ENCODE results near the gene DESI2. TPM values are rescaled to one million over a fixed set of nuclear protein-coding genes. Genes with fewer than 3 reads are reported as not detected.

DESI2 gene
- total RNA-seq, 4 donors from 2014 or later = 49.5 to 71.2 (median 57.5) TPM

GRCh38 chr1:244751271-244751895 is 98.5 kb downstream of the DESI2 start:
- H3K27me3 ChIP-seq = no peaks in the 10 kb centered on the region
- H3K9me3 ChIP-seq = no peaks in the 10 kb centered on the region
- DNase-seq = no peak
- WGBS, 2 donors = 92 to 94% methylated on average over 13 of the region's 13 CpGs
- H3K36me3 ChIP-seq = no peaks in the 10 kb centered on the region
- no peaks in the 10 kb centered on the region for H3K4me1 ChIP-seq
- intact Hi-C loops (cut with DNase I) = no loop called here
- TF ChIP-seq CTCF (IDR thresholded peaks at IDR 0.05) = no peak
- no peak for TF ChIP-seq POLR2A (IDR thresholded peaks at IDR 0.05)
- H3K27ac ChIP-seq = no peak overlapping the region
- no peak overlapping the region for H3K4me3 ChIP-seq (replicated peaks in 1 of 3)

- 95% methylated on average over 7 of the region's 7 CpGs for WGBS, 2 donors
- no peak for DNase-seq
- Histone ChIP-seq H3K36me3 (no peaks in the 10 kb centered on the region), H3K27ac (no peak overlapping the region), H3K27me3 (no peaks in the 10 kb centered on the region), H3K4me1 (no peaks in the 10 kb centered on the region), H3K9me3 (no peaks in the 10 kb centered on the region), H3K4me3 (replicated peaks in 1 of 3) (no peak overlapping the region)
- TF ChIP-seq CTCF (IDR thresholded peaks at IDR 0.05) = no peak
- TF ChIP-seq POLR2A (IDR thresholded peaks at IDR 0.05) = no peak
- intact Hi-C loops (cut with DNase I) = no loop called here
Observed at GRCh38 chr1:244755673-244756072, 102.7 kb downstream of the DESI2 start.

GRCh38 chr1:244757091-244757939 is 104.4 kb downstream of the DESI2 start:
- Histone ChIP-seq H3K27ac (no peak overlapping the region), H3K27me3 (no peaks in the 10 kb centered on the region), H3K4me1 (no peaks in the 10 kb centered on the region), H3K4me3 (replicated peaks in 1 of 3) (no peak overlapping the region), H3K9me3 (no peaks in the 10 kb centered on the region), H3K36me3 (no peaks in the 10 kb centered on the region)
- TF ChIP-seq POLR2A (IDR thresholded peaks at IDR 0.05) = no peak
- no peak for TF ChIP-seq CTCF (IDR thresholded peaks at IDR 0.05)
- intact Hi-C loops (cut with DNase I) = no loop called here
- no peak for DNase-seq
- WGBS, 2 donors = 87 to 88% methylated on average over 15 of the region's 15 CpGs

Small RNA genes within 50 kb of the gene (small RNA-seq; reads per million reads assigned to genes)
- gene AL451007.1 = not detected

Other genes with a start within 250 kb of the DESI2 start
- 10 to 100 TPM; 33.7 to 59.9 (median 42.2) TPM for gene ADSS2, start 201.2 kb upstream of the DESI2 start, total RNA-seq
- gene CATSPERE, start 191.9 kb upstream of the DESI2 start, total RNA-seq = 1 to 10 TPM; 3.0 to 5.3 (median 3.6) TPM
- gene COX20, start 182.5 kb downstream of the DESI2 start, total RNA-seq = 10 to 100 TPM; 68.8 to 83.6 (median 73.5) TPM
- 100 to 1,000 TPM; 305 to 433 (median 344) TPM for gene HNRNPU, start 211.4 kb downstream of the DESI2 start, total RNA-seq

Data from thyroid gland (tissue), 4 donors.